SU-DHL-6 (cell line): Measurements from ENCODE around the gene AGAP1.

Source experiments
- H2AFZ ChIP-seq: fragments of 200-600 bp; sonication (generic); 2 replicates; pipeline ENCODE4 v1.6.1; 2014; ENCODE audit warnings: low read depth, mild to moderate bottlenecking, moderate library complexity, mixed read lengths, antibody characterized with exemption, low read length; ENCODE audit not compliant: severe bottlenecking
- H3F3A ChIP-seq: fragments of 200-600 bp; shearing (Covaris generic); 2 replicates; pipeline ENCODE4 v1.6.0; 2016; ENCODE audit warnings: antibody characterized with exemption, mild to moderate bottlenecking; ENCODE audit not compliant: insufficient read depth
- H3K27ac ChIP-seq: fragments of 200-600 bp; sonication (generic); 2 replicates; pipeline ENCODE4 v1.5.1; 2016; ENCODE audit warnings: low read depth, mild to moderate bottlenecking, low read length, moderate library complexity, mixed read lengths
- H3K27me3 ChIP-seq: fragments of 200-600 bp; sonication (generic), shearing (Covaris generic); 2 replicates; pipeline ENCODE4 v1.6.0; 2014; ENCODE audit warnings: mild to moderate bottlenecking, low read length
- H3K36me3 ChIP-seq: fragments of 200-600 bp; sonication (generic); 2 replicates; pipeline ENCODE4 v1.6.1; 2014; ENCODE audit warnings: mild to moderate bottlenecking, low read length, mixed read lengths
- H3K4me2 ChIP-seq: fragments of 300-600, 200-600 bp; shearing (Covaris generic), sonication (generic); 2 replicates; pipeline ENCODE4 v1.6.0; 2014; ENCODE audit warnings: low read length, low read depth, mild to moderate bottlenecking; ENCODE audit not compliant: poor library complexity, severe bottlenecking
- H3K4me3 ChIP-seq: fragments of 200-600 bp; sonication (generic); 2 replicates; pipeline ENCODE4 v1.5.1; 2014; ENCODE audit warnings: antibody characterized with exemption, low read length, mild to moderate bottlenecking, mixed read lengths; ENCODE audit not compliant: insufficient read depth, poor library complexity, severe bottlenecking
- H3K79me2 ChIP-seq: fragments of 200-600 bp; sonication (generic); 2 replicates; pipeline ENCODE4 v1.6.1; 2014; ENCODE audit warnings: mild to moderate bottlenecking, low read length, moderate library complexity; ENCODE audit not compliant: insufficient read depth
- H3K9ac ChIP-seq: fragments of 200-600 bp; sonication (generic); 2 replicates; pipeline ENCODE4 v1.7.0; 2014; ENCODE audit warnings: mild to moderate bottlenecking, low read length
- H3K9me2 ChIP-seq: fragments of 200-600 bp; sonication (generic); replicated peaks from 2 replicates; pipeline ENCODE4 v1.6.1; 2014; ENCODE audit warnings: low read length; ENCODE audit not compliant: insufficient read depth
- H3K9me3 ChIP-seq: fragments of 200-600 bp; sonication (generic); 2 replicates; pipeline ENCODE4 v1.6.1; 2014; ENCODE audit warnings: low read length, mixed read lengths; ENCODE audit not compliant: insufficient read depth
- H4K20me1 ChIP-seq: fragments of 200-600 bp; sonication (generic); 2 replicates; pipeline ENCODE4 v1.6.1; 2014; ENCODE audit warnings: low read depth, mild to moderate bottlenecking, antibody characterized with exemption, low read length, moderate library complexity, mixed read lengths
- CTCF ChIP-seq: fragments of 200-600 bp; sonication (generic); IDR thresholded peaks from one replicate; pipeline ENCODE4 v1.5.1; 2017; ENCODE audit warnings: antibody characterized with exemption, mild to moderate bottlenecking, low read length, moderate library complexity; ENCODE audit not compliant: insufficient read depth, poor library complexity, severe bottlenecking
- EZH2phosphoT487 ChIP-seq: fragments of 200-600 bp; sonication (generic), shearing (Covaris generic); conservative IDR thresholded peaks from 2 replicates; pipeline ENCODE4 v1.6.1; 2018; ENCODE audit warnings: mild to moderate bottlenecking, antibody characterized with exemption, low read length, moderate library complexity, mixed read lengths

Gene AGAP1

GRCh38 chr2:235984552-235984951 lies 490.7 kb downstream of the AGAP1 start:
- Histone ChIP-seq H3K9me3 (no peaks in the 10 kb centered on the region), H3K36me3 (no peaks in the 10 kb centered on the region), H3K4me2 (no peak overlapping the region), H3K9ac (no peak overlapping the region), H4K20me1 (no peaks in the 10 kb centered on the region), H3K27ac (no peak overlapping the region), H3K9me2 (no peaks in the 10 kb centered on the region), H2AFZ (no peak overlapping the region), H3K79me2 (no peaks in the 10 kb centered on the region), H3K27me3 (no peaks in the 10 kb centered on the region), H3F3A (no peaks in the 10 kb centered on the region), H3K4me3 (no peak overlapping the region)
- no peak for TF ChIP-seq EZH2phosphoT487
- no peak for TF ChIP-seq CTCF

- Histone ChIP-seq H4K20me1 (no peaks in the 10 kb centered on the region), H3F3A (no peaks in the 10 kb centered on the region), H3K4me3 (no peak overlapping the region), H3K36me3 (no peaks in the 10 kb centered on the region), H3K9me3 (no peaks in the 10 kb centered on the region), H3K9me2 (no peaks in the 10 kb centered on the region), H3K9ac (no peak overlapping the region), H3K79me2 (no peaks in the 10 kb centered on the region), H3K27ac (no peak overlapping the region), H3K4me2 (no peak overlapping the region), H2AFZ (no peak overlapping the region), H3K27me3 (no peaks in the 10 kb centered on the region)
- no peak for TF ChIP-seq CTCF
- no peak for TF ChIP-seq EZH2phosphoT487
These were observed 492.5 kb downstream of the AGAP1 start for GRCh38 chr2:235986361-235986760.

GRCh38 chr2:235988271-235989015 lies 494.6 kb downstream of the AGAP1 start:
- Histone ChIP-seq H3K36me3 (no peaks in the 10 kb centered on the region), H3K4me2 (no peak overlapping the region), H2AFZ (no peak overlapping the region), H3K79me2 (no peaks in the 10 kb centered on the region), H3K27ac (no peak overlapping the region), H3K9me2 (no peaks in the 10 kb centered on the region), H4K20me1 (no peaks in the 10 kb centered on the region), H3K9ac (no peak overlapping the region), H3K9me3 (no peaks in the 10 kb centered on the region), H3F3A (no peaks in the 10 kb centered on the region), H3K4me3 (no peak overlapping the region), H3K27me3 (no peaks in the 10 kb centered on the region)
- TF ChIP-seq EZH2phosphoT487 (no peak), CTCF (no peak)
